GM12872 (cell line): ENCODE measurements around the gene C16orf78.

Experiments
- CTCF ChIP-seq: IDR thresholded peaks from 3 replicates; pipeline ENCODE4 v1.5.1; 2011; ENCODE audit warnings: low read depth, mild to moderate bottlenecking, low read length, moderate library complexity; ENCODE audit not compliant: insufficient read depth

C16orf78 gene

DNA sequence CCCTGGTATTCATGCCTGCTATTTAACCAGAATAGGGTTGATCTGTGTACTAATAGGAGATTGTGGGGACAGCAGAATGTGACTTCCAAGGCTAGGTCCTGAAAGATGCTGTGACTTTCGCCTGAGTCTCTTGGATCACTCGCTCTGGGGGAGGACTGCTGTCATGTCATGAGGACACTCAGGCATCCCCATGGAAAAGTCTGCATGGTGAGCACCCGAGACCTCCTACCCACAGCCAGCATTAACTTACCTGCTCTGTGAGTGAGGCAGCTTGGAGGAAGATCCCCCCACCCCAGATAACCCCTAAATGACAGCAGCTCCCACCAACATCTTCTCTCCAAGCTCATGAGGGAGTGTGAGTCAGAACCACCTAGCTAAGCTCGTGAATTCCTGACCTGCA lies 30.3 kb upstream of the C16orf78 start:
- no peak for TF ChIP-seq CTCF

- no peak for TF ChIP-seq CTCF
Measured at GRCh38 chr16:49344401-49344800, 29.2 kb upstream of the C16orf78 start.

DNA sequence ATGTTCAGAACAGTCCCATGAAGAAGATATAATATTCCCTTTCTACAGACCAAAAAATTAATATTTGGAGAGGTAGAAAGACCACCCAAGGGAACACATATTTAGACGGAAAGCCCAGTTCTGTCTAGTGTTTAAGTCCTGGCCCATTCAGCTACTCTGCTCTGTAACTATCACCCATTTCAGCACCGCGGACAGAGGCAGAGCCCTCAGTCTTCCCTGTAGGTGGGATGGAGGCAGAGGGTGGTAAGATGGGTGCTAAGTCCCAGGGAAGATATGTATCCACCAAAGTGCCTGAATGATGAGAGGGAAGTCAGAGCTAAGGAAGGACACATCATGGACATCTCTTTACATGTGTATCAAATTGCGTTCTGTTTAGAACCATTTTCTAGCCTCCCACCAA lies 27.8 kb upstream of the C16orf78 start:
- TF ChIP-seq CTCF: no peak

- TF ChIP-seq CTCF: no peak
Measured at GRCh38 chr16:49346459-49346858, 27.1 kb upstream of the C16orf78 start.

DNA sequence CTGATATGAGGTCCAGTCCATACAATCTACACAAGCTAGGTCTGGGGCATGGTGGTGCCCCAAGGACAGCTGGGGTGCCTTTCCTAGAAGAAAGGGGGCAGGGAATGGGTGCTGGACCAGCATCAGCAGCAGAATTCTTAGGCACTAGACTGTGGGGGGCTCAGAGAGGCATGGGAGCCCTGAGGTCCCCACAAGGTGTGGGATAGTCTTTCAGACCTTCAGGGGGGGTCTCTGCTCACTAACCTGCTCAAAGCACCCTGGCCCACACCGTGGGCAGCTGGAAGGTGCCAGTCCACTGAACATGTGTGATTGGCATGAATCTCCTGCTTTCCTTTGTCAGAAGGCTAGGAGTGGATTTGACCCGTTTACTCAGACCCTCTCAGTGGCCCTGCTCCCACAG lies 26.1 kb upstream of the C16orf78 start:
- no peak for TF ChIP-seq CTCF

- TF ChIP-seq CTCF: peak; percentile 29; the same call in 1 of the 3 replicates
Measured at GRCh38 chr16:49348408-49349176, 25.0 kb upstream of the C16orf78 start.

DNA sequence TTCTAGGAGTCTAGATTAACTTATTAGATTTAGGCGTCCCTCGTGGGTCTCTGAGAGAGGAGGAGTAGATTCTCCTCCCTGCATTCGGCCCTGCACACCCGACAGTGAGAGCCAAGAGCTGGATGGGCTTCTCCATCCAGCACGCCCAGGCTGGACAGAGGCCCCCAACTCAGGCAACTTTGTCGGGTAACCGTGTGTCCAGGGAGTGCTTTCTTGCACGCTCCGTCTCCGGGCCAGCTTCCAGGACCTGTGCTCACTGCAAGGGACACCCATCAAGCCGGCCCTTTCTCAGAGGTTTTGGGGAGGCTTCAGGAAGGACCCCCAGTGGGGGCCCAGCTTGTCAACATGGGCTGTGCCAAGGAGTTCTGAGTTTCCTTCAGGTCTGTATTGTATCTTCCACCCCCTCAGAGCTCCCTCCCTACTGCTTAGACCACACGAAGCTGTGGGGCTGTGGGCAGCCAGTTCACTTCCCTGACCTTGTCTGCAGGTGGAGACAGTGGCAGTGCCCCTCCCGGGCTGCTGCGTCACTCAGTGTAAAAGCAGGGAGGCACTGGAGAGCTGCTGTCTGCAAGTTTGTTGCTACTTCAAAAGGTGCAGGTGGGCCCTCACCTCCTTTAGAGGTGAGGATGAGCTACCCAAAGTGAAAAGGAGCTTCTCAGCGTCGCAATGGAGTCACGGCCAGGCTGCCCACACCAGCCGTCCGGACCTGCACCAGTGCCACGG lies 24.0 kb upstream of the C16orf78 start:
- TF ChIP-seq CTCF: no peak
